K562 (cell line): Measurements from ENCODE around the gene CAMKV. TPM values are rescaled to one million over a fixed set of nuclear protein-coding genes. Genes with fewer than 3 reads are reported as not detected.
A peak's percentile ranks its signal among the peaks of the same experiment; 100 is the strongest.

Experiments
- GATAD2B ChIP-seq: fragments of 450-650 bp; IDR thresholded peaks from 2 replicates; pipeline ENCODE4 v1.6.1; 2017; ENCODE audit warnings: mild to moderate bottlenecking, borderline replicate concordance
- MCM5 ChIP-seq: fragments of 450-650 bp; IDR thresholded peaks from 2 replicates; pipeline ENCODE4 v1.6.1; 2016; ENCODE audit warnings: low read depth
- PKNOX1 ChIP-seq: fragments of 450-650 bp; IDR thresholded peaks from 2 replicates; pipeline ENCODE4 v1.6.1; 2016
- SMARCA4 ChIP-seq: fragments of 450-650 bp; IDR thresholded peaks from 2 replicates; pipeline ENCODE4 v1.6.1; 2016
- ZBED1 ChIP-seq: IDR thresholded peaks from 2 replicates; pipeline ENCODE4 v1.6.1; 2014
- ZNF224 ChIP-seq: sonication (generic); formaldehyde crosslinking; IDR thresholded peaks from 2 replicates; pipeline ENCODE4 v1.8.0; 2022; ENCODE audit warnings: mild to moderate bottlenecking, missing genetic modification reagents
- ZNF318 ChIP-seq, 2 experiments: fragments of 450-650 bp; IDR thresholded peaks; 2 replicates each; pipeline ENCODE4 v1.6.1; 2016; ENCODE audit warnings: mild to moderate bottlenecking in 2 of 2, borderline replicate concordance in 1 of 2, low read depth in 1 of 2, moderate library complexity in 1 of 2
- polyA plus RNA-seq, 8 experiments: library from polyadenylated mRNA; depleted of rRNA in 4 of 8; stranded (reverse) in 5 of 8; unstranded in 3 of 8; fragments of >200 nt; fragmentation: Nextera tagmentation in 2 of 8; fragmentation: Illumina TruSeq in 1 of 8; extraction: Ambion mirVana in 2 of 8; extraction: Trizol in 1 of 8; gene quantifications; 2 replicates each; pipeline versions ENCODE4 v1.2.1 to v1.2.3, GENCODE V29; 2011 to 2014; ENCODE audit warnings: inconsistent platforms in 1 of 8, missing spikeins in 1 of 8
- total RNA-seq, 7 experiments: library from RNA; depleted of rRNA in 6 of 7; stranded (reverse); fragments of >200 nt in 6 of 7; fragmentation: Illumina TruSeq in 2 of 7; extraction: Trizol in 2 of 7; gene quantifications; 2 replicates each; pipeline versions ENCODE4 v1.2.1 to v1.2.3, GENCODE V29; 2011 to 2021; ENCODE audit warnings: low replicate concordance in 1 of 7
- TF ChIP-seq, protein P1 (sequence below): fragments of 200-800 bp; sonication (Bioruptor generic); IDR thresholded peaks from 2 replicates; pipeline ENCODE4 v1.6.1; 2016; ENCODE audit warnings: missing genetic modification characterization, missing compliant biosample characterization
- TF ChIP-seq, protein P2 (sequence below): sonication (generic); formaldehyde crosslinking; IDR thresholded peaks from 2 replicates; pipeline ENCODE4 v1.8.1; 2023; ENCODE audit warnings: mild to moderate bottlenecking, missing genetic modification reagents

Gene CAMKV
- total and polyA plus RNA-seq, 9 of the 15 experiments (the other 6 are each of a cell fraction or from before 2014, with no cell fraction given): 0.08 to 2.7 (median 0.79) TPM

DNA sequence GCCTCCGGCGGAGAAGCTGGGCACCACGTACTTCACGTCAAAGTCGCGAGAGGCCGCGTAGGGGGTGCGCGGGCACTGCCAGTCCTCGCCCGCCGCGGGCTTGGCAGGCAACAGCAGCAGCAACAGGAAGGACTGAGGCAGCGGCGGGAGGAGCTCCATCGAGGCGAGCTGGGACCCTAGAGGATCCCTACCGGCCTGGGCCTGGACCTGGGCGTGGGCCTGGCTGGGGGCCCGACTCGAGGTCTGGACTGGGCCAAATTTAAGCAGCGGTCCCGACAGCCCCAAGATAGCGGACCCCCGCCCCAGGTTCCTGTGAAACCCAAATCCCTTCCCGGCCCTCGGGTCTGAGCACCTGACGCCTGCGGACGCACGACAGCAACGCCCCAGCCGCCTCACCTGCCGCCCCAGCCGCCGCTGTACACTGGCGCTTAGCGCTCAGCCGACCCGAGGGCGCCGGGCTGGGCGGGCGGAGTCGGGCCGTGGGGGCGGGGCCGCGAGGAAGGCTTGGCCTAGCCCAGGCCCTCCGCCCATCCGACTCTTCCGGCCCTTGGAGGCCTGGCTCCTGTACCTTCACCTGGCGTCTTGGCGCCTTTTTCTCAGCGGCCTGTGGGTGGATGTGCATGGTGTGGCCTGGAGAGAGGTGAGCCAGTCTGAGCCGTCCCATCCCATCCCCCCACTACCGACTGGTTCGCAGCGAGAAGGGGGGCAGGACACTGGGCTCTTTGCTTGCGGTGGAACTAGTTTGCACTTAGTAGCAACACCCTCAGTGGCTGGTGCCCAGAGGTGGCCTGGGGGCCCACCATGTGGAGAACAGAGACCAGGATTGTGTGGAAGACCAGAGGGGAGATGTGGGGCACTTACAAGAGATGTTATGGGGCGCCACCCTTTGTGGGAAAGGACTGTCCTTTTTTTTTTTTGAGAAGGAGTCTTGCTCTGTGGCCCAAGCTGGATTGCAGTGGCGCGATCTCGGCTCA lies 34.0 kb upstream of the CAMKV start, which contains the start of gene MST1R (continued):
- no peak for TF ChIP-seq ZNF318 (IDR thresholded peaks at IDR 0.05; ENCODE audit: borderline replicate concordance in 1 of 2, low read depth in 1 of 2)
- 0 out of 2 replicates have a peak, but pooled peaks have one; percentile 38 for TF ChIP-seq SMARCA4
- TF ChIP-seq PKNOX1: no peak
- TF ChIP-seq MCM5: no peak
- no peak for TF ChIP-seq GATAD2B
- TF ChIP-seq ZNF224: no peak
- TF ChIP-seq, protein P1, sequence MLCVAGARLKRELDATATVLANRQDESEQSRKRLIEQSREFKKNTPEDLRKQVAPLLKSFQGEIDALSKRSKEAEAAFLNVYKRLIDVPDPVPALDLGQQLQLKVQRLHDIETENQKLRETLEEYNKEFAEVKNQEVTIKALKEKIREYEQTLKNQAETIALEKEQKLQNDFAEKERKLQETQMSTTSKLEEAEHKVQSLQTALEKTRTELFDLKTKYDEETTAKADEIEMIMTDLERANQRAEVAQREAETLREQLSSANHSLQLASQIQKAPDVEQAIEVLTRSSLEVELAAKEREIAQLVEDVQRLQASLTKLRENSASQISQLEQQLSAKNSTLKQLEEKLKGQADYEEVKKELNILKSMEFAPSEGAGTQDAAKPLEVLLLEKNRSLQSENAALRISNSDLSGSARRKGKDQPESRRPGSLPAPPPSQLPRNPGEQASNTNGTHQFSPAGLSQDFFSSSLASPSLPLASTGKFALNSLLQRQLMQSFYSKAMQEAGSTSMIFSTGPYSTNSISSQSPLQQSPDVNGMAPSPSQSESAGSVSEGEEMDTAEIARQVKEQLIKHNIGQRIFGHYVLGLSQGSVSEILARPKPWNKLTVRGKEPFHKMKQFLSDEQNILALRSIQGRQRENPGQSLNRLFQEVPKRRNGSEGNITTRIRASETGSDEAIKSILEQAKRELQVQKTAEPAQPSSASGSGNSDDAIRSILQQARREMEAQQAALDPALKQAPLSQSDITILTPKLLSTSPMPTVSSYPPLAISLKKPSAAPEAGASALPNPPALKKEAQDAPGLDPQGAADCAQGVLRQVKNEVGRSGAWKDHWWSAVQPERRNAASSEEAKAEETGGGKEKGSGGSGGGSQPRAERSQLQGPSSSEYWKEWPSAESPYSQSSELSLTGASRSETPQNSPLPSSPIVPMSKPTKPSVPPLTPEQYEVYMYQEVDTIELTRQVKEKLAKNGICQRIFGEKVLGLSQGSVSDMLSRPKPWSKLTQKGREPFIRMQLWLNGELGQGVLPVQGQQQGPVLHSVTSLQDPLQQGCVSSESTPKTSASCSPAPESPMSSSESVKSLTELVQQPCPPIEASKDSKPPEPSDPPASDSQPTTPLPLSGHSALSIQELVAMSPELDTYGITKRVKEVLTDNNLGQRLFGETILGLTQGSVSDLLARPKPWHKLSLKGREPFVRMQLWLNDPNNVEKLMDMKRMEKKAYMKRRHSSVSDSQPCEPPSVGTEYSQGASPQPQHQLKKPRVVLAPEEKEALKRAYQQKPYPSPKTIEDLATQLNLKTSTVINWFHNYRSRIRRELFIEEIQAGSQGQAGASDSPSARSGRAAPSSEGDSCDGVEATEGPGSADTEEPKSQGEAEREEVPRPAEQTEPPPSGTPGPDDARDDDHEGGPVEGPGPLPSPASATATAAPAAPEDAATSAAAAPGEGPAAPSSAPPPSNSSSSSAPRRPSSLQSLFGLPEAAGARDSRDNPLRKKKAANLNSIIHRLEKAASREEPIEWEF (CRISPR knock-in tag): no peak
- TF ChIP-seq, protein P2, sequence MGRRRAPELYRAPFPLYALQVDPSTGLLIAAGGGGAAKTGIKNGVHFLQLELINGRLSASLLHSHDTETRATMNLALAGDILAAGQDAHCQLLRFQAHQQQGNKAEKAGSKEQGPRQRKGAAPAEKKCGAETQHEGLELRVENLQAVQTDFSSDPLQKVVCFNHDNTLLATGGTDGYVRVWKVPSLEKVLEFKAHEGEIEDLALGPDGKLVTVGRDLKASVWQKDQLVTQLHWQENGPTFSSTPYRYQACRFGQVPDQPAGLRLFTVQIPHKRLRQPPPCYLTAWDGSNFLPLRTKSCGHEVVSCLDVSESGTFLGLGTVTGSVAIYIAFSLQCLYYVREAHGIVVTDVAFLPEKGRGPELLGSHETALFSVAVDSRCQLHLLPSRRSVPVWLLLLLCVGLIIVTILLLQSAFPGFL: 0 out of 2 replicates have a peak, but pooled peaks have one; percentile 28
- TF ChIP-seq ZBED1: no peak
